Lung (tissue), 12 donors: ENCODE results near the gene TBCE. TPM values are rescaled to one million over a fixed set of nuclear protein-coding genes. Genes with fewer than 3 reads are reported as not detected.

ENCODE experiments used
- ATAC-seq: fragments of 200-7000 bp; cut with Tn5 transposase; one replicate; pipeline ENCODE4 v1.9.1; 2020; ENCODE audit warnings: moderate number of reproducible peaks; ENCODE audit not compliant: insufficient read depth, low FRiP score
- DNase-seq, 3 donors: peaks; one replicate each; pipeline ENCODE4 v3.0.0-alpha.2; 2013 to 2017
- H3K27ac ChIP-seq, 2 donors: one replicate each; pipeline ENCODE4 v1.5.1; 2013; ENCODE audit warnings: mild to moderate bottlenecking in 2 of 2, moderate library complexity in 2 of 2, control low read depth in 1 of 2, inconsistent platforms in 1 of 2, low read depth in 1 of 2, low read length in 1 of 2
- H3K27me3 ChIP-seq, 3 donors: one replicate each; pipeline ENCODE4 v1.5.1; 2013; ENCODE audit warnings: low read length in 2 of 3; ENCODE audit not compliant: control insufficient read depth in 3 of 3, insufficient read depth in 3 of 3
- H3K36me3 ChIP-seq, 4 donors: one replicate each; pipeline ENCODE4 v1.5.1; 2013; ENCODE audit warnings: low read length in 4 of 4, mild to moderate bottlenecking in 1 of 4, moderate library complexity in 1 of 4; ENCODE audit not compliant: control insufficient read depth in 4 of 4, insufficient read depth in 4 of 4
- H3K4me1 ChIP-seq, 5 donors: one replicate each; pipeline ENCODE4 v1.5.1; 2013; ENCODE audit warnings: low read length in 5 of 5, mild to moderate bottlenecking in 2 of 5, moderate library complexity in 1 of 5; ENCODE audit not compliant: control insufficient read depth in 5 of 5, insufficient read depth in 5 of 5
- H3K4me3 ChIP-seq: one replicate; pipeline ENCODE4 v1.5.1; 2013; ENCODE audit warnings: mild to moderate bottlenecking, control low read depth, moderate library complexity
- H3K9ac ChIP-seq, 2 donors: one replicate each; pipeline ENCODE4 v1.5.1; 2013; ENCODE audit warnings: low read length in 2 of 2, control low read depth in 1 of 2; ENCODE audit not compliant: insufficient read depth in 1 of 2
- H3K9me3 ChIP-seq, 4 donors: one replicate each; pipeline ENCODE4 v1.5.1; 2013; ENCODE audit warnings: low read length in 3 of 4, mild to moderate bottlenecking in 1 of 4, moderate library complexity in 1 of 4; ENCODE audit not compliant: control insufficient read depth in 4 of 4, insufficient read depth in 3 of 4
- WGBS, 2 donors: extraction: QIAGEN DNeasy Blood & Tissue Kit; methylation state at CpG; one replicate each; pipeline ENCODE4 v1.1.7; 2013; 5-methylcytosine and 5-hydroxymethylcytosine counted together
- polyA plus RNA-seq, 2 donors: library from polyadenylated mRNA; stranded (reverse); fragments of 200-250 nt; gene quantifications; one replicate each; pipeline ENCODE4 v1.2.1, GENCODE V29; 2013
- total RNA-seq, 2 donors: library from RNA; depleted of rRNA in 1 of 2; stranded (reverse); fragments of >200 nt in 1 of 2; gene quantifications; one replicate each; pipeline ENCODE4 v1.2.1, GENCODE V29; 2014 to 2021
- TF ChIP-seq, protein P1 (sequence below): IDR thresholded peaks from 2 replicates; pipeline ENCODE4 v1.5.1; 2012; ENCODE audit warnings: mild to moderate bottlenecking; ENCODE audit errors: control extremely low read depth, extremely low read depth
- donor health status: control.
- donor health status: control.
- donor health status: Bipolar disorder and iron deficiency.
- donor health status: healthy.
- donor health status: DM: yes; HTN: yes; CAD: no.

TBCE gene
- total and polyA plus RNA-seq, 4 donors = 16.4 to 39.2 (median 28.8) TPM

DNA sequence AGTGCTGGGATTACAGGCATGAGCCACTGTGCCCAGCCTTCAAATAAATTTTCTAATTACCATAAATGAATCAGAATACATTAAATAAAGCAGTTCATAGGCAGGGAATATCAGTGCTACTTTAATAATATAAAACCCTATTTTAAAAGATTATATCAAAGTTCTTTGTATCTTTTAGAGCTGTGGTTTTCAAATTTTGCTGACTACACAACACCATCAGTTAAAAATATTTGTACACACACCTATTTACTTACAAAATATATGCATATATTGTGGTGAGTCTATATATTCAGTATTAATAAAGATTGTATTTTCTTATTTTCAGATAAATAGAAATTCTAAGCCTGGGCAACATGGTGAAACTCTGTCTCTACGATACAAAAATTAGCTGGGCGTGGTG, 118.3 kb downstream of the TBCE start:
- ATAC-seq (no peak), DNase-seq (no peak)
- Histone ChIP-seq H3K27ac (no peak overlapping the region), H3K4me3 (no peak overlapping the region), H3K9me3 (no peaks in the 10 kb centered on the region), H3K4me1 (no peaks in the 10 kb centered on the region), H3K27me3 (no peaks in the 10 kb centered on the region), H3K9ac (no peak overlapping the region), H3K36me3 (peaks cover 6 to 21% (median 14%) of the 10 kb centered on the region in 4 donors)
- 98 to 99% methylated on average over 2 of the region's 2 CpGs for WGBS, 2 donors
- TF ChIP-seq, protein P1, sequence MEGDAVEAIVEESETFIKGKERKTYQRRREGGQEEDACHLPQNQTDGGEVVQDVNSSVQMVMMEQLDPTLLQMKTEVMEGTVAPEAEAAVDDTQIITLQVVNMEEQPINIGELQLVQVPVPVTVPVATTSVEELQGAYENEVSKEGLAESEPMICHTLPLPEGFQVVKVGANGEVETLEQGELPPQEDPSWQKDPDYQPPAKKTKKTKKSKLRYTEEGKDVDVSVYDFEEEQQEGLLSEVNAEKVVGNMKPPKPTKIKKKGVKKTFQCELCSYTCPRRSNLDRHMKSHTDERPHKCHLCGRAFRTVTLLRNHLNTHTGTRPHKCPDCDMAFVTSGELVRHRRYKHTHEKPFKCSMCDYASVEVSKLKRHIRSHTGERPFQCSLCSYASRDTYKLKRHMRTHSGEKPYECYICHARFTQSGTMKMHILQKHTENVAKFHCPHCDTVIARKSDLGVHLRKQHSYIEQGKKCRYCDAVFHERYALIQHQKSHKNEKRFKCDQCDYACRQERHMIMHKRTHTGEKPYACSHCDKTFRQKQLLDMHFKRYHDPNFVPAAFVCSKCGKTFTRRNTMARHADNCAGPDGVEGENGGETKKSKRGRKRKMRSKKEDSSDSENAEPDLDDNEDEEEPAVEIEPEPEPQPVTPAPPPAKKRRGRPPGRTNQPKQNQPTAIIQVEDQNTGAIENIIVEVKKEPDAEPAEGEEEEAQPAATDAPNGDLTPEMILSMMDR = no peak

DNA sequence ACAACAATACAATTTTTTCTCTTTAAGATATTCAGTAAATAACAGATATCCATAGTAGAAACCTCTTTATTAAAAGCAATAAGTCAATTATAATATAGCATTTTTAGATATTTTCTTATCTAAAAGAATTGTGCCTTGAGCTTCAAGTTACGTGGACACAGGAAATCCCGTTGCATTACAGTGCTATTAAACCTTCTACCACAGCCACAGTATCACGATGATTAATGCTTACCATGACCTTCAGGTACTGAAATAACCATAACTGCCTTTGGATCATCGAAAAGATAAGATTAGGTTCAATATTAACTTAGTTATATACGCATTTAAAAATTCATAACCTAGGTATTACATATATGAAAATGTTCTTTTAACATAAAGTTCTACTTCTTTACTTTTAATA, 119.1 kb downstream of the TBCE start:
- H3K27ac ChIP-seq = no peak overlapping the region
- no peaks in the 10 kb centered on the region for H3K27me3 ChIP-seq
- no peaks in the 10 kb centered on the region for H3K9me3 ChIP-seq
- WGBS, 2 donors = 72 to 79% methylated on average over 5 of the region's 5 CpGs
- H3K4me3 ChIP-seq = no peak overlapping the region
- no peak overlapping the region for H3K9ac ChIP-seq
- H3K4me1 ChIP-seq = no peaks in the 10 kb centered on the region
- DNase-seq (no peak), ATAC-seq (no peak)
- H3K36me3 ChIP-seq = peaks cover 6 to 21% (median 14%) of the 10 kb centered on the region in 4 donors
- TF ChIP-seq, protein P1 = no peak

DNA sequence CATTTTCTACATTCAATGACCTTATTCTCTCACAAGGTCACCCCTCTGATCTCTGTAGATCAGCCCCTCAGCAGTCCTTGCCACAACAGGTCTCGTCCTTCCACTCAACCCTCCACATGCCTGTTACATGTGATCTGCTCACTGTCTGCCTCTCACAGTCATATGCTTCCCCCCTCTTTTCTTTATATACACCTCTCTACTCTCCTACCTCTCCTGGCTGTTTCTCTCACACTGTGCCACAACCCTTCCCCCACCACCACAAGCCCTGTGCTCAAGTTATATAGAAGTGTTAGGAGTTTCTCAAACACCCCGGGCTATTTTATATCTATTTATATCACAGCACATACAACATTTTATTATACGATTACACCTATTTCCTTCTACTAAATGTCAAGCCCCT, 124.4 kb downstream of the TBCE start:
- H3K9me3 ChIP-seq = no peaks in the 10 kb centered on the region
- H3K4me1 ChIP-seq = no peaks in the 10 kb centered on the region
- DNase-seq (no peak), ATAC-seq (no peak)
- H3K27ac ChIP-seq = no peak overlapping the region
- H3K9ac ChIP-seq = no peak overlapping the region
- peaks cover 11 to 16% (median 12%) of the 10 kb centered on the region in 4 donors for H3K36me3 ChIP-seq
- 83 to 90% methylated on average over 3 of the region's 3 CpGs for WGBS, 2 donors
- no peak overlapping the region for H3K4me3 ChIP-seq
- H3K27me3 ChIP-seq = no peaks in the 10 kb centered on the region
- TF ChIP-seq, protein P1 = no peak

DNA sequence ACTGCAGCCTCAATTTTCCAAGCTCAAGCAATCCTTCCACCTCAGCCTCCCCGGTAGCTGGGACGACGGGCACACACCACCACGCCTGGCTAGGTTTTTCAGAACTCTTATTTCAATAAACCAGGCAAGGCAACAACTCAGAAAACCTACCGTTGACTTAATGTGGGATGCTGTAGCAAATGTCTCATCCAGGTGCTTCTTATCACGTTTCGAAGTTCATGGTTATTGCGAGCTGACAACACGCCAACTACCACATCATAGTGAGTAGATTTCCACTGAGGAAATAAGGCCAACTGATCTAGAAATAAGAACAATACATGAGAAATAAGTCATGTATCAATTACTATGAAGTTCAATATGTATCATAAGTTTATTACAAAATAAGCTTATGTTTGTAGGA, 127.3 kb downstream of the TBCE start:
- Histone ChIP-seq H3K27ac (no peak overlapping the region), H3K9ac (no peak overlapping the region), H3K27me3 (no peaks in the 10 kb centered on the region), H3K9me3 (no peaks in the 10 kb centered on the region), H3K4me1 (no peaks in the 10 kb centered on the region), H3K36me3 (peaks cover 6 to 16% (median 11%) of the 10 kb centered on the region in 4 donors), H3K4me3 (no peak overlapping the region)
- no peak for ATAC-seq
- TF ChIP-seq, protein P1 = no peak
- 97% methylated on average over 9 of the region's 9 CpGs for WGBS, 2 donors
- DNase-seq = no peak
